ENCODE data around the gene MARS1.

Gene MARS1

GRCh38 chr12:57475271-57476161 is 12.4 kb upstream of the MARS1 start:
- Histone ChIP-seq H3K4me3 (ENCODE audit: low read length) (peak overlapping the region; percentile 51), H3K9ac (ENCODE audit: low read length) (peak overlapping the region; percentile 9), H3K36me3 (ENCODE audit: control insufficient read depth, low read depth, low read length) (no peaks in the 10 kb centered on the region), H3K4me1 (ENCODE audit: control insufficient read depth, low read depth, low read length) (peaks cover 8% of the 10 kb centered on the region), H3K9me3 (ENCODE audit: control insufficient read depth, low read depth, low read length) (no peaks in the 10 kb centered on the region), H3K27me3 (ENCODE audit: control insufficient read depth, insufficient read depth, low read length) (peaks cover 74% of the 10 kb centered on the region), H3K27ac (ENCODE audit: low read length) (no peak overlapping the region)

- Histone ChIP-seq H3K27ac (ENCODE audit: low read length) (no peak overlapping the region), H3K27me3 (ENCODE audit: control insufficient read depth, insufficient read depth, low read length) (peaks cover 77% of the 10 kb centered on the region), H3K9ac (ENCODE audit: low read length) (no peak overlapping the region), H3K36me3 (ENCODE audit: control insufficient read depth, low read depth, low read length) (no peaks in the 10 kb centered on the region), H3K4me3 (ENCODE audit: low read length) (peak overlapping the region; percentile 51), H3K9me3 (ENCODE audit: control insufficient read depth, low read depth, low read length) (no peaks in the 10 kb centered on the region), H3K4me1 (ENCODE audit: control insufficient read depth, low read depth, low read length) (peaks cover 8% of the 10 kb centered on the region)
Observed at GRCh38 chr12:57476162-57476992, 11.5 kb upstream of the MARS1 start.

- Histone ChIP-seq H3K9ac (ENCODE audit: low read length) (no peak overlapping the region), H3K4me1 (ENCODE audit: control insufficient read depth, low read depth, low read length) (peaks cover 8% of the 10 kb centered on the region), H3K4me3 (ENCODE audit: low read length) (no peak overlapping the region), H3K27me3 (ENCODE audit: control insufficient read depth, insufficient read depth, low read length) (peaks cover 72% of the 10 kb centered on the region), H3K27ac (ENCODE audit: low read length) (no peak overlapping the region), H3K9me3 (ENCODE audit: control insufficient read depth, low read depth, low read length) (no peaks in the 10 kb centered on the region), H3K36me3 (ENCODE audit: control insufficient read depth, low read depth, low read length) (no peaks in the 10 kb centered on the region)
Observed at GRCh38 chr12:57476993-57477709, 10.7 kb upstream of the MARS1 start.

GRCh38 chr12:57477710-57478681 is 9.9 kb upstream of the MARS1 start:
- Histone ChIP-seq H3K27ac (ENCODE audit: low read length) (no peak overlapping the region), H3K4me1 (ENCODE audit: control insufficient read depth, low read depth, low read length) (peaks cover 8% of the 10 kb centered on the region), H3K36me3 (ENCODE audit: control insufficient read depth, low read depth, low read length) (no peaks in the 10 kb centered on the region), H3K9me3 (ENCODE audit: control insufficient read depth, low read depth, low read length) (no peaks in the 10 kb centered on the region), H3K27me3 (ENCODE audit: control insufficient read depth, insufficient read depth, low read length) (peaks cover 64% of the 10 kb centered on the region), H3K9ac (ENCODE audit: low read length) (no peak overlapping the region), H3K4me3 (ENCODE audit: low read length) (no peak overlapping the region)

- H3K27me3 ChIP-seq (ENCODE audit: control insufficient read depth, insufficient read depth, low read length): peaks cover 55% of the 10 kb centered on the region
- no peaks in the 10 kb centered on the region for H3K36me3 ChIP-seq (ENCODE audit: control insufficient read depth, low read depth, low read length)
- no peak overlapping the region for H3K9ac ChIP-seq (ENCODE audit: low read length)
- H3K4me1 ChIP-seq (ENCODE audit: control insufficient read depth, low read depth, low read length): peaks cover 13% of the 10 kb centered on the region
- no peaks in the 10 kb centered on the region for H3K9me3 ChIP-seq (ENCODE audit: control insufficient read depth, low read depth, low read length)
- no peak overlapping the region for H3K27ac ChIP-seq (ENCODE audit: low read length)
- H3K4me3 ChIP-seq (ENCODE audit: low read length): no peak overlapping the region
Observed at GRCh38 chr12:57479043-57479375, 8.9 kb upstream of the MARS1 start.

GRCh38 chr12:57479376-57480115 is 8.3 kb upstream of the MARS1 start, which contains the start of gene ARHGAP9:
Gene ARHGAP9, minus strand, starts transcription at chr12:57479866. Its CDS starts 460 bp downstream, at chr12:57479406.
- H3K4me3 ChIP-seq (ENCODE audit: low read length): no peak within 1 kb of the TSS
- H3K9me3 ChIP-seq (ENCODE audit: control insufficient read depth, low read depth, low read length): no peaks in the 10 kb centered on the region
- peaks cover 50% of the 10 kb centered on the region for H3K27me3 ChIP-seq (ENCODE audit: control insufficient read depth, insufficient read depth, low read length)
- H3K9ac ChIP-seq (ENCODE audit: low read length): no peak within 1 kb of the TSS
- H3K27ac ChIP-seq (ENCODE audit: low read length): no peak within 1 kb of the TSS
- H3K36me3 ChIP-seq (ENCODE audit: control insufficient read depth, low read depth, low read length): no peaks in the 10 kb centered on the region
- peaks cover 13% of the 10 kb centered on the region for H3K4me1 ChIP-seq (ENCODE audit: control insufficient read depth, low read depth, low read length)

GRCh38 chr12:57481671-57482070 is 6.2 kb upstream of the MARS1 start:
- Histone ChIP-seq H3K9ac (ENCODE audit: low read length) (no peak overlapping the region), H3K4me3 (ENCODE audit: low read length) (no peak overlapping the region), H3K4me1 (ENCODE audit: control insufficient read depth, low read depth, low read length) (peaks cover 9% of the 10 kb centered on the region), H3K27me3 (ENCODE audit: control insufficient read depth, insufficient read depth, low read length) (peaks cover 29% of the 10 kb centered on the region), H3K36me3 (ENCODE audit: control insufficient read depth, low read depth, low read length) (no peaks in the 10 kb centered on the region), H3K9me3 (ENCODE audit: control insufficient read depth, low read depth, low read length) (no peaks in the 10 kb centered on the region), H3K27ac (ENCODE audit: low read length) (no peak overlapping the region)

- Histone ChIP-seq H3K27me3 (ENCODE audit: control insufficient read depth, insufficient read depth, low read length) (peaks cover 13% of the 10 kb centered on the region), H3K4me1 (ENCODE audit: control insufficient read depth, low read depth, low read length) (peaks cover 5% of the 10 kb centered on the region), H3K9me3 (ENCODE audit: control insufficient read depth, low read depth, low read length) (no peaks in the 10 kb centered on the region), H3K36me3 (ENCODE audit: control insufficient read depth, low read depth, low read length) (no peaks in the 10 kb centered on the region), H3K27ac (ENCODE audit: low read length) (no peak overlapping the region), H3K4me3 (ENCODE audit: low read length) (no peak overlapping the region), H3K9ac (ENCODE audit: low read length) (no peak overlapping the region)
Observed at GRCh38 chr12:57483466-57483865, 4.4 kb upstream of the MARS1 start.

GRCh38 chr12:57485695-57486094 is 2.2 kb upstream of the MARS1 start:
- Histone ChIP-seq H3K9ac (ENCODE audit: low read length) (no peak overlapping the region), H3K27me3 (ENCODE audit: control insufficient read depth, insufficient read depth, low read length) (peaks cover 1% of the 10 kb centered on the region), H3K9me3 (ENCODE audit: control insufficient read depth, low read depth, low read length) (no peaks in the 10 kb centered on the region), H3K36me3 (ENCODE audit: control insufficient read depth, low read depth, low read length) (peaks cover 19% of the 10 kb centered on the region), H3K27ac (ENCODE audit: low read length) (no peak overlapping the region), H3K4me1 (ENCODE audit: control insufficient read depth, low read depth, low read length) (peaks cover 5% of the 10 kb centered on the region), H3K4me3 (ENCODE audit: low read length) (no peak overlapping the region)

- H3K27ac ChIP-seq (ENCODE audit: low read length): no peak overlapping the region
- no peaks in the 10 kb centered on the region for H3K27me3 ChIP-seq (ENCODE audit: control insufficient read depth, insufficient read depth, low read length)
- H3K4me1 ChIP-seq (ENCODE audit: control insufficient read depth, low read depth, low read length): peaks cover 5% of the 10 kb centered on the region
- peaks cover 32% of the 10 kb centered on the region for H3K36me3 ChIP-seq (ENCODE audit: control insufficient read depth, low read depth, low read length)
- H3K9ac ChIP-seq (ENCODE audit: low read length): no peak overlapping the region
- no peaks in the 10 kb centered on the region for H3K9me3 ChIP-seq (ENCODE audit: control insufficient read depth, low read depth, low read length)
- no peak overlapping the region for H3K4me3 ChIP-seq (ENCODE audit: low read length)
Observed at GRCh38 chr12:57487055-57487596, 742 bp upstream of the MARS1 start.
